GM12891 (cell line): ENCODE data around the gene CEP72.
"Not testable (repeated sequence)": the region's sequence is repeated elsewhere in the genome, so short reads cannot be mapped to it uniquely, and the experiment has no call there.

ENCODE experiments used
- DNase-seq: peaks from one replicate; pipeline ENCODE4 v3.0.0; 2011; ENCODE audit warnings: low spot score; ENCODE audit not compliant: insufficient read length
- FAIRE-seq: peaks from 2 replicates; lab custom pipeline; 2011; peaks lifted over from hg19 to GRCh38; lab: Jason Lieb, UNC
- PAX5 ChIP-seq: IDR thresholded peaks from 2 replicates; pipeline ENCODE4 v1.6.1; 2011; ENCODE audit warnings: low read length, moderate library complexity, mild to moderate bottlenecking; ENCODE audit not compliant: insufficient read depth, severe bottlenecking
- POLR2A ChIP-seq: IDR thresholded peaks from 2 replicates; pipeline ENCODE4 v1.6.1; 2011; ENCODE audit warnings: low read depth, low read length, control low read depth
- POLR2AphosphoS5 ChIP-seq: IDR thresholded peaks from 2 replicates; pipeline ENCODE4 v1.6.1; 2011; ENCODE audit warnings: low read depth, low read length, control low read depth
- POU2F2 ChIP-seq: IDR thresholded peaks from 2 replicates; pipeline ENCODE4 v1.6.1; 2011; ENCODE audit warnings: low read depth, mild to moderate bottlenecking, control low read depth, low read length, moderate library complexity
- SPI1 ChIP-seq: IDR thresholded peaks from 2 replicates; pipeline ENCODE4 v1.6.1; 2011; ENCODE audit warnings: low read depth, low read length, control low read depth
- TAF1 ChIP-seq: IDR thresholded peaks from 2 replicates; pipeline ENCODE4 v1.6.1; 2011; ENCODE audit warnings: low read depth, low read length, control low read depth

CEP72 gene

GRCh38 chr5:595285-595875 is 16.8 kb upstream of the CEP72 start:
- DNase-seq, result no peak
- no peak for FAIRE-seq
- TF ChIP-seq POLR2AphosphoS5 (no peak), POLR2A (no peak), POU2F2 (no peak), PAX5 (no peak), TAF1 (no peak), SPI1 (no peak)

GRCh38 chr5:597871-598563 is 14.1 kb upstream of the CEP72 start:
- FAIRE-seq (no peak), DNase-seq (no peak)
- TF ChIP-seq POLR2A (no peak), TAF1 (no peak), SPI1 (no peak), POLR2AphosphoS5 (no peak), POU2F2 (no peak), PAX5 (no peak)

GRCh38 chr5:598564-598890 is 13.6 kb upstream of the CEP72 start:
- FAIRE-seq, result no peak
- TF ChIP-seq SPI1 (no peak), POU2F2 (no peak), TAF1 (no peak), PAX5 (no peak), POLR2AphosphoS5 (no peak), POLR2A (no peak)

GRCh38 chr5:600886-601541 is 11.1 kb upstream of the CEP72 start:
- TF ChIP-seq SPI1 (no peak), TAF1 (no peak), POLR2AphosphoS5 (no peak), POU2F2 (no peak), POLR2A (no peak), PAX5 (no peak)
- DNase-seq (no peak), FAIRE-seq (no peak)

More at GRCh38 chr5:598564-598890, 13.6 kb upstream of the CEP72 start:
- DNase-seq, result no peak

- DNase-seq, result no peak
- FAIRE-seq, result no peak
- TF ChIP-seq TAF1 (no peak), POLR2AphosphoS5 (no peak), POLR2A (no peak), POU2F2 (no peak), SPI1 (no peak), PAX5 (no peak)
These were observed 10.2 kb upstream of the CEP72 start for GRCh38 chr5:601771-602465.

- no peak for TF ChIP-seq PAX5
- no peak for TF ChIP-seq TAF1
- TF ChIP-seq POLR2AphosphoS5, result no peak
- TF ChIP-seq POU2F2, result no peak
- TF ChIP-seq POLR2A, result no peak
- no peak for TF ChIP-seq SPI1
- FAIRE-seq (no peak), DNase-seq (no peak)
These were observed 9.6 kb upstream of the CEP72 start for GRCh38 chr5:602466-603035.

GRCh38 chr5:603081-603998 is 8.8 kb upstream of the CEP72 start:
- TF ChIP-seq SPI1 (no peak), POU2F2 (no peak), TAF1 (no peak), POLR2AphosphoS5 (no peak), POLR2A (no peak), PAX5 (no peak)
- FAIRE-seq (no peak), DNase-seq (no peak)

- TF ChIP-seq POLR2A (no peak), SPI1 (no peak), TAF1 (no peak), POLR2AphosphoS5 (no peak), POU2F2 (no peak), PAX5 (no peak)
- FAIRE-seq (no peak), DNase-seq (no peak)
These were observed 7.7 kb upstream of the CEP72 start for GRCh38 chr5:604391-604831.

GRCh38 chr5:605090-605489 is 7.0 kb upstream of the CEP72 start:
- not testable (repeated sequence) for DNase-seq, FAIRE-seq
